CD4-positive, alpha-beta T cell treated with Interferon gamma for 1 hour (primary cell): ENCODE data around the gene LAMA4.
"Not testable (repeated sequence)": the region's sequence is repeated elsewhere in the genome, so short reads cannot be mapped to it uniquely, and the experiment has no call there.

ENCODE experiments used
- DNase-seq: peaks from one replicate; pipeline ENCODE4 v3.0.0-alpha.2; 2020

LAMA4 gene

GRCh38 chr6:112206110-112206458, 48.3 kb downstream of the LAMA4 start:
- no peak for DNase-seq

- no peak for DNase-seq
These were observed 48.8 kb downstream of the LAMA4 start for GRCh38 chr6:112205427-112206109.

GRCh38 chr6:112204350-112204706, 50.0 kb downstream of the LAMA4 start:
- DNase-seq = no peak

GRCh38 chr6:112203577-112204349, 50.6 kb downstream of the LAMA4 start:
- no peak for DNase-seq

GRCh38 chr6:112202639-112203341, 51.6 kb downstream of the LAMA4 start:
- DNase-seq = no peak

- not testable (repeated sequence) for DNase-seq
These were observed 54.0 kb downstream of the LAMA4 start for GRCh38 chr6:112200185-112200914.

GRCh38 chr6:112199001-112199403, 55.4 kb downstream of the LAMA4 start:
- no peak for DNase-seq

GRCh38 chr6:112198582-112198981, 55.8 kb downstream of the LAMA4 start:
- DNase-seq = no peak

GRCh38 chr6:112197636-112198035, 56.7 kb downstream of the LAMA4 start:
- DNase-seq = no peak

- no peak for DNase-seq
These were observed 58.1 kb downstream of the LAMA4 start for GRCh38 chr6:112196306-112196705.

- DNase-seq = no peak
These were observed 59.2 kb downstream of the LAMA4 start for GRCh38 chr6:112195166-112195565.

GRCh38 chr6:112194511-112194910, 59.9 kb downstream of the LAMA4 start:
- no peak for DNase-seq

GRCh38 chr6:112193535-112194051, 60.8 kb downstream of the LAMA4 start:
- no peak for DNase-seq

- no peak for DNase-seq
These were observed 61.2 kb downstream of the LAMA4 start for GRCh38 chr6:112193117-112193516.

GRCh38 chr6:112191509-112192020, 62.8 kb downstream of the LAMA4 start:
- no peak for DNase-seq

GRCh38 chr6:112190164-112190563, 64.2 kb downstream of the LAMA4 start:
- no peak for DNase-seq

- DNase-seq = no peak
These were observed 64.9 kb downstream of the LAMA4 start for GRCh38 chr6:112189494-112189893.

- no peak for DNase-seq
These were observed 65.5 kb downstream of the LAMA4 start for GRCh38 chr6:112188906-112189305.

- no peak for DNase-seq
These were observed 66.6 kb downstream of the LAMA4 start for GRCh38 chr6:112187736-112188135.

GRCh38 chr6:112184951-112185350, 69.4 kb downstream of the LAMA4 start:
- no peak for DNase-seq

- DNase-seq = no peak
These were observed 71.1 kb downstream of the LAMA4 start for GRCh38 chr6:112183271-112183671.

GRCh38 chr6:112181130-112181529, 73.2 kb downstream of the LAMA4 start:
- DNase-seq = no peak
